HUES48 (cell line): ENCODE results near the gene INO80D.
"Not testable (repeated sequence)": the region's sequence is repeated elsewhere in the genome, so short reads cannot be mapped to it uniquely, and the experiment has no call there.

Experiments used
- H3K27ac ChIP-seq: one replicate; pipeline ENCODE4 v1.7.0; 2013; ENCODE audit warnings: low read depth, low read length, inconsistent platforms
- H3K27me3 ChIP-seq: 2 replicates; pipeline ENCODE4 v1.6.1; 2013; ENCODE audit warnings: mild to moderate bottlenecking, low read length; ENCODE audit not compliant: control insufficient read depth, insufficient read depth
- H3K36me3 ChIP-seq: 2 replicates; pipeline ENCODE4 v1.6.1; 2013; ENCODE audit warnings: low read length; ENCODE audit not compliant: control insufficient read depth, insufficient read depth
- H3K4me1 ChIP-seq: 2 replicates; pipeline ENCODE4 v1.6.1; 2013; ENCODE audit warnings: mild to moderate bottlenecking, low read length; ENCODE audit not compliant: control insufficient read depth, insufficient read depth
- H3K4me3 ChIP-seq: 2 replicates; pipeline ENCODE4 v1.5.1; 2013; ENCODE audit warnings: mild to moderate bottlenecking, low read depth, low read length
- H3K9ac ChIP-seq: 2 replicates; pipeline ENCODE4 v1.6.1; 2013; ENCODE audit warnings: mild to moderate bottlenecking, low read depth, low read length, moderate library complexity
- H3K9me3 ChIP-seq: 2 replicates; pipeline ENCODE4 v1.6.1; 2013; ENCODE audit warnings: low read length; ENCODE audit not compliant: control insufficient read depth, insufficient read depth

The INO80D gene

DNA sequence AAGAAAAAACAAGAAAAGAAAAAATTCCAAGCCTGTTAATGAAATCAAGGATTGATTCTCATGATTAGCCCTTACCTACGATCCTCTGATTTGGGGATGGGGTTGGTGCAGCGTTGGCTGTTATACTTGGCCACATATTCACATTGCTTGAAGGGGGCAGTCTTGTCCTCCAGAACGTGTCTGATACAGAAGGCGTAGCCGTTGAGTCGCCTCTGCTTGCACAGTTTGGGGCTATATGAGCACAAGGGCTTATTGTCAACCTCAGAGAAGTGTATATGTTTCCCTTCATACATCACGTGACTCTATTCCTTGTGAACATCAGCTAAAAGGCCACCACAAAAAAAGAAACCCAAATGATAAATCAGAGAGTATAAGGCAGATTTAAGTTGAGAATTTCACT, 23.2 kb downstream of the INO80D start:
- Histone ChIP-seq H3K4me3 (no peak overlapping the region), H3K4me1 (no peaks in the 10 kb centered on the region)

GRCh38 chr2:206056286-206056685, 29.7 kb downstream of the INO80D start:
- no peaks in the 10 kb centered on the region for H3K4me1 ChIP-seq
- no peaks in the 10 kb centered on the region for H3K27me3 ChIP-seq
- no peak overlapping the region for H3K27ac ChIP-seq
- no peak overlapping the region for H3K4me3 ChIP-seq
- H3K9ac ChIP-seq, result no peak overlapping the region
- H3K9me3 ChIP-seq, result no peaks in the 10 kb centered on the region
- peaks cover 71% of the 10 kb centered on the region for H3K36me3 ChIP-seq

More for the DNA sequence above, 23.2 kb downstream of the INO80D start:
- no peaks in the 10 kb centered on the region for H3K9me3 ChIP-seq
- no peak overlapping the region for H3K9ac ChIP-seq
- H3K27ac ChIP-seq, result no peak overlapping the region
- no peaks in the 10 kb centered on the region for H3K27me3 ChIP-seq
- peaks cover 42% of the 10 kb centered on the region for H3K36me3 ChIP-seq

DNA sequence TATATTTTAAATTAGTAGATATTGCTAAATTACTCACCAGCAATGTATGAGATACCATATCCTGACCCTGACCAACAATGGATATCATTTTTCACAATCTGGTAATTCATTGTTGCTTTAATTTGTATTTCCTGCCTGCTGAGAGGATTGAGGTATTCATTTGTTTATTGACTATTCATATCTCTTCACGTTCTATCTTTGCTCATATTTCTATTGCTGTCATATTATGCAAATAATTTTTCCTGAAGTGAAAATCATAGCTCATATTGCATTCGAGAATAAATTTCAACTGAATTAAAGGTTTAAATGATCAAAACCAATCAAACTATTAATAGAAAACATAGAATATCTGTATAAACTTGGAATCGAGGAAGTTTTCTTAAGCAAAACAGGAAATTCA, 31.0 kb downstream of the INO80D start:
- H3K27me3 ChIP-seq, result no peaks in the 10 kb centered on the region
- H3K4me1 ChIP-seq, result no peaks in the 10 kb centered on the region

GRCh38 chr2:206051912-206052311, 34.1 kb downstream of the INO80D start:
- Histone ChIP-seq H3K36me3 (peaks cover 55% of the 10 kb centered on the region), H3K9me3 (no peaks in the 10 kb centered on the region), H3K9ac (no peak overlapping the region), H3K4me3 (no peak overlapping the region), H3K4me1 (no peaks in the 10 kb centered on the region), H3K27ac (no peak overlapping the region), H3K27me3 (no peaks in the 10 kb centered on the region)

More for the DNA sequence above, 31.0 kb downstream of the INO80D start:
- Histone ChIP-seq H3K4me3 (no peak overlapping the region), H3K9me3 (no peaks in the 10 kb centered on the region), H3K9ac (no peak overlapping the region), H3K27ac (no peak overlapping the region), H3K36me3 (peaks cover 62% of the 10 kb centered on the region)

DNA sequence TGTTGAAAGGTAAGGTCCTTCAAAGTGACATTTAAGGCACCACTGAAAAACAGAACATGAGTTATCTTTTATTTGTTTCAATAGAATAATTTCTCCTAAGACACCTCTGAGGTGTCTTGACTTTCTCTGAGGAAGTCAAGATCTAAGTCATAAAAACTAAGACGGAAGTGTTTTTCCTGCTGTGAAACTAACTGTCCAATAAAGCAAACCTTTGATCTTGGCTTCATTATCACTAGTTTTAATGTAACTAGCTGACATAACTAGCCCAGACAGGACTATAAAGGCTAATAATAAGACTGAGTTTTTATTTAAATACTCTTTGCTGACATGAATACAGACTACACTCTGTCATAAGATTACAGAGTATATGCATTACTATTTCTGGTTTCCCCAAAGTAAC, 36.6 kb downstream of the INO80D start:
- H3K4me1 ChIP-seq, result no peaks in the 10 kb centered on the region
- H3K9ac ChIP-seq, result no peak overlapping the region
- H3K4me3 ChIP-seq, result no peak overlapping the region
- H3K27me3 ChIP-seq, result no peaks in the 10 kb centered on the region
- peaks cover 55% of the 10 kb centered on the region for H3K36me3 ChIP-seq
- no peak overlapping the region for H3K27ac ChIP-seq
- no peaks in the 10 kb centered on the region for H3K9me3 ChIP-seq

GRCh38 chr2:206045251-206045650, 40.7 kb downstream of the INO80D start:
- Histone ChIP-seq H3K27me3 (no peaks in the 10 kb centered on the region), H3K4me1 (no peaks in the 10 kb centered on the region), H3K4me3 (no peak overlapping the region), H3K9me3 (no peaks in the 10 kb centered on the region), H3K36me3 (peaks cover 65% of the 10 kb centered on the region), H3K27ac (no peak overlapping the region), H3K9ac (no peak overlapping the region)

DNA sequence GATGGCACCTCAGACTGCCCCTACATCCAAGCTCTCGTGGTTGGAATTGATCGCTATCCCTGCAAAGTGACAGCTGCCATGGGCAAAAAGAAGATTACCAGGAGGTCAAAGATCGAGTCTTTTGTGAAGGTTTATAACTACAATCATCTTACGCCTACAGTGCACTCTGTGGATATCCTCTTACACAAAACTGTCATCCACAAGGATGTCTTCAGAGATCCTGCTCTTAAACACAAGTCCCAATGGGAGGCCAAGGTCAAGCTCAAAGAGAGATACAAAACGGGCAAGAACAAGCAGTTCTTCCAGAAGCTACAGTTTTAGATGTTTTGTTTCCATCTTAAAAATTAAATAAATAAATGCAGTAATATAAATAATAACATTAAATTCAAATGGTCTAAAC, 45.4 kb downstream of the INO80D start:
- H3K4me3 ChIP-seq, result no peak overlapping the region
- H3K4me1 ChIP-seq, result 0 out of 2 replicates have a peak, but pooled peaks cover 2% of the 10 kb centered on the region
- H3K36me3 ChIP-seq, result peaks cover 63% of the 10 kb centered on the region
- no peaks in the 10 kb centered on the region for H3K9me3 ChIP-seq
- H3K27ac ChIP-seq, result no peak overlapping the region
- no peak overlapping the region for H3K9ac ChIP-seq
- H3K27me3 ChIP-seq, result no peaks in the 10 kb centered on the region

DNA sequence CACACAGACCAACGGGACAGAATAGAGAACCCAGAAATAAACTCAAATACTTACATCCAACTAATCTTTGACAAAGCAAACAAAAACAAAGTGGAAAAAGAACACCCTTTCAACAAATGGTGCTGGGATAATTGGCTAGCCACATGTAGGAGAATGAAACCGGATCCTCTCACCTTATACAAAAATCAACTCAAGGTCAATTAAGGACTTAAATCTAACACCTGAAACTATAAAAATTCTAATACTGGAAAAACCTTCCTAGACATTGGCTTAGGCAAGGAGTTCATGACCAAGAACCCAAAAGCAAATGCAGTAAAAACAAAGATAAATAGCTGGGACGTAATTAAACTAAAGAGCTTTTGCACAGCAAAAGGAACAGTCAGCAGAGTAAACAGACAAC, 50.6 kb downstream of the INO80D start:
- H3K27me3 ChIP-seq, H3K27ac ChIP-seq, H3K4me3 ChIP-seq, H3K9me3 ChIP-seq, H3K9ac ChIP-seq: not testable (repeated sequence)
- H3K36me3 ChIP-seq, result peaks cover 36% of the 10 kb centered on the region
- peaks cover 21% of the 10 kb centered on the region; the same call in 1 of the 2 replicates for H3K4me1 ChIP-seq

- not testable (repeated sequence) for H3K9me3 ChIP-seq, H3K27ac ChIP-seq, H3K9ac ChIP-seq, H3K4me3 ChIP-seq, H3K27me3 ChIP-seq
- Histone ChIP-seq H3K4me1 (peaks cover 21% of the 10 kb centered on the region; the same call in 1 of the 2 replicates), H3K36me3 (peaks cover 43% of the 10 kb centered on the region)
These were observed 52.5 kb downstream of the INO80D start for GRCh38 chr2:206033452-206033851.

DNA sequence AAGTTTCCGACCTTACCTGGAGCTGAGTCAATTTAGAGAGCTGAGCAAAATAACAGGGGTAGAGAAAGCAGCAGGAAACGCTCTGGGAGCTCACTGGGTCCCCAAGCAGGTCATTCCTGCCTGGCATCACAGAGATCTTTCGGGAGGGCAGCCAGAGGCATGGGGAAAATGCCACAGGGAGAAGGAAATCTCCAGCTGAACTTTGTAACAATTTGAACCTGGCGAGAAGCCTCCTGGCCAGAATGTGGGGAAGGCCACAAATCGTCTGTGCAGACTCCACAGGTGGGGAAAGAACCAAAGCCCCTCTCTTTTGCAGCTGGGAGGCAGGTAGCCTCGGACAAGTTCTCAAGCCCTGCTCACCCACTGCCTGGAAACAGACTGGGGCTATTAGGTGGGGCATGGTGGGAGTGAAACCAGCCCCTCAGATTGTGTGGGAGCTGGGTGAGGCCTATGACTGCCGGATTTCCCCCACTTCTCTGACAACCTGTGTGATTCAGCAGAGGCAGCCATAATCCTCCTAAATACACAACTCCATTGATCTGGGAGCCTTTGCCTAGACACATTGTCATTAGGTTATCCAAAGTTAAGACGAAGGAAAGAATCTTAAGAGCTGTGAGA, 53.9 kb downstream of the INO80D start:
- Histone ChIP-seq H3K9ac (no peak overlapping the region), H3K36me3 (peaks cover 44% of the 10 kb centered on the region), H3K4me1 (peaks cover 21% of the 10 kb centered on the region; the same call in 1 of the 2 replicates)

GRCh38 chr2:206031162-206031784, 54.7 kb downstream of the INO80D start:
- H3K4me1 ChIP-seq, result peaks cover 21% of the 10 kb centered on the region; the same call in 1 of the 2 replicates
- no peaks in the 10 kb centered on the region for H3K9me3 ChIP-seq
- no peak overlapping the region for H3K27ac ChIP-seq
- H3K4me3 ChIP-seq, result no peak overlapping the region
- no peaks in the 10 kb centered on the region for H3K27me3 ChIP-seq
- peaks cover 42% of the 10 kb centered on the region for H3K36me3 ChIP-seq
- H3K9ac ChIP-seq, result no peak overlapping the region

More for the DNA sequence above, 53.9 kb downstream of the INO80D start:
- peak overlapping the region; percentile 57 for H3K27ac ChIP-seq
- H3K27me3 ChIP-seq, result no peaks in the 10 kb centered on the region
- H3K9me3 ChIP-seq, result no peaks in the 10 kb centered on the region
- no peak overlapping the region for H3K4me3 ChIP-seq
